ENCODE data around the gene AP3B1.

AP3B1 gene

GRCh38 chr5:77971776-77972468, 322.6 kb downstream of the AP3B1 start:
- H3K4me3 ChIP-seq (ENCODE audit: low read length), result peak overlapping the region; percentile 33
- TF ChIP-seq CTCF (conservative IDR thresholded peaks at IDR 0.05; ENCODE audit: low read length), result no peak
- DNase-seq (ENCODE audit: low read depth), result no peak

GRCh38 chr5:77970891-77971290, 323.6 kb downstream of the AP3B1 start:
- DNase-seq (ENCODE audit: low read depth), result no peak
- TF ChIP-seq CTCF (conservative IDR thresholded peaks at IDR 0.05; ENCODE audit: low read length), result no peak
- no peak overlapping the region for H3K4me3 ChIP-seq (ENCODE audit: low read length)

- no peak overlapping the region for H3K4me3 ChIP-seq (ENCODE audit: low read length)
- no peak for DNase-seq (ENCODE audit: low read depth)
- TF ChIP-seq CTCF (conservative IDR thresholded peaks at IDR 0.05; ENCODE audit: low read length), result no peak
These were observed 330.7 kb downstream of the AP3B1 start for GRCh38 chr5:77963795-77964194.

GRCh38 chr5:77960863-77961396, 333.6 kb downstream of the AP3B1 start:
- H3K4me3 ChIP-seq (ENCODE audit: low read length), result no peak overlapping the region
- DNase-seq (ENCODE audit: low read depth), result no peak
- TF ChIP-seq CTCF (conservative IDR thresholded peaks at IDR 0.05; ENCODE audit: low read length), result no peak

- no peak overlapping the region for H3K4me3 ChIP-seq (ENCODE audit: low read length)
- TF ChIP-seq CTCF (conservative IDR thresholded peaks at IDR 0.05; ENCODE audit: low read length), result no peak
- no peak for DNase-seq (ENCODE audit: low read depth)
These were observed 334.2 kb downstream of the AP3B1 start for GRCh38 chr5:77960305-77960704.

- no peak overlapping the region for H3K4me3 ChIP-seq (ENCODE audit: low read length)
- TF ChIP-seq CTCF (conservative IDR thresholded peaks at IDR 0.05; ENCODE audit: low read length), result no peak
- DNase-seq (ENCODE audit: low read depth), result no peak
These were observed 335.7 kb downstream of the AP3B1 start for GRCh38 chr5:77958642-77959330.
